NCI-H82 (cell line): ENCODE results near the gene CEBPG.

Experiments
- DNase-seq: peaks from one replicate; lab custom pipeline; 2025; lab: John Stamatoyannopoulos, UW

The CEBPG gene

GRCh38 chr19:33382006-33382405 lies 8.5 kb downstream of the CEBPG start:
- DNase-seq = no peak

GRCh38 chr19:33382982-33383381 lies 9.5 kb downstream of the CEBPG start:
- no peak for DNase-seq

- DNase-seq = no peak
These were observed 10.3 kb downstream of the CEBPG start for GRCh38 chr19:33383720-33384292.

- no peak for DNase-seq
These were observed 11.5 kb downstream of the CEBPG start for GRCh38 chr19:33384983-33385382.

GRCh38 chr19:33385956-33386355 lies 12.4 kb downstream of the CEBPG start:
- no peak for DNase-seq

- no peak for DNase-seq
These were observed 12.9 kb downstream of the CEBPG start for GRCh38 chr19:33386361-33386858.

- no peak for DNase-seq
These were observed 14.1 kb downstream of the CEBPG start for GRCh38 chr19:33387351-33388230.

- DNase-seq = no peak
These were observed 14.8 kb downstream of the CEBPG start for GRCh38 chr19:33388231-33388724.

GRCh38 chr19:33388725-33389420 lies 15.4 kb downstream of the CEBPG start:
- DNase-seq = no peak

- DNase-seq = no peak
These were observed 16.1 kb downstream of the CEBPG start for GRCh38 chr19:33389421-33390100.

GRCh38 chr19:33390101-33390907 lies 16.8 kb downstream of the CEBPG start:
- no peak for DNase-seq

- no peak for DNase-seq
These were observed 17.6 kb downstream of the CEBPG start for GRCh38 chr19:33390908-33391630.

- DNase-seq = no peak
These were observed 18.2 kb downstream of the CEBPG start for GRCh38 chr19:33391631-33392249.

GRCh38 chr19:33392341-33393285 lies 19.1 kb downstream of the CEBPG start:
- no peak for DNase-seq

GRCh38 chr19:33393286-33394005 lies 19.9 kb downstream of the CEBPG start:
- no peak for DNase-seq

GRCh38 chr19:33394006-33394722 lies 20.7 kb downstream of the CEBPG start:
- no peak for DNase-seq
